ENCODE results near the gene STRA6. TPM values are rescaled to one million over a fixed set of nuclear protein-coding genes. Genes with fewer than 3 reads are reported as not detected.
A peak's percentile ranks its signal among the peaks of the same experiment; 100 is the strongest.

STRA6 gene
- polyA plus RNA-seq, 2 of the 4 experiments (the other 2 are of a cell fraction), result 35.0 to 70.2 TPM

- CTCF ChIA-PET, result interaction anchor here (1.2 to 2.2 kb wide), 2 partner anchors 11 to 94 kb away, joined by 3 to 6 read pairs; partner anchors contain the start of gene STRA6
- Histone ChIP-seq H3K4me2 (peak overlapping the region; percentile 59), H3K9me3 (no peaks in the 10 kb centered on the region), H3K27ac (peak overlapping the region; percentile 81 to 87), H3K4me1 (peaks cover 50% of the 10 kb centered on the region), H3K4me3 (no peak overlapping the region)
- DNase-seq (ENCODE audit: low read depth in 1 of 2, low spot score in 1 of 2) (no peak), FAIRE-seq (no peak), ATAC-seq (no peak)
- no peak for TF ChIP-seq FOXS1 (CRISPR knock-in tag; IDR thresholded peaks at IDR 0.05)
- no peak for TF ChIP-seq HES2 (IDR thresholded peaks at IDR 0.05)
- TF ChIP-seq CHD2 (IDR thresholded peaks at IDR 0.05; ENCODE audit: low read length, partially characterized antibody), result no peak
- no peak for TF ChIP-seq MAX (IDR thresholded peaks at IDR 0.05)
- no peak for TF ChIP-seq MYC (IDR thresholded peaks at IDR 0.05; ENCODE audit: borderline replicate concordance, low read length)
- TF ChIP-seq JUNB (IDR thresholded peaks at IDR 0.05), result no peak
- TF ChIP-seq CHD4 (IDR thresholded peaks at IDR 0.05; ENCODE audit: borderline replicate concordance), result no peak
- TF ChIP-seq KDM1A (IDR thresholded peaks at IDR 0.05; ENCODE audit: low read depth), result no peak
- no peak for TF ChIP-seq EHF (CRISPR knock-in tag; IDR thresholded peaks at IDR 0.05)
- TF ChIP-seq REST (IDR thresholded peaks at IDR 0.05), result no peak
- no peak for TF ChIP-seq CBX2 (IDR thresholded peaks at IDR 0.05; ENCODE audit: borderline replicate concordance, low read depth)
- TF ChIP-seq ZC3H11A (IDR thresholded peaks at IDR 0.05), result no peak
- TF ChIP-seq NFE2L2 (conservative IDR thresholded peaks at IDR 0.05; ENCODE audit: low read length), result no peak
- no peak for TF ChIP-seq TFCP2L1 (CRISPR knock-in tag; IDR thresholded peaks at IDR 0.05)
- no peak for TF ChIP-seq RARB (CRISPR knock-in tag; IDR thresholded peaks at IDR 0.05)
- no peak for TF ChIP-seq JUN (IDR thresholded peaks at IDR 0.05)
- TF ChIP-seq BHLHE40 (IDR thresholded peaks at IDR 0.05; ENCODE audit: low read depth, low read length), result no peak
- TF ChIP-seq HDAC2 (IDR thresholded peaks at IDR 0.05), result no peak
- TF ChIP-seq HMGXB4 (CRISPR knock-in tag; IDR thresholded peaks at IDR 0.05; ENCODE audit: borderline replicate concordance), result no peak
- POLR2A ChIA-PET, result no interaction called here
- WGBS (ENCODE audit: missing lambda C conversion rate), result 96% methylated on average over 5 of the region's 7 CpGs
Measured at GRCh38 chr15:74213858-74214284, 11.3 kb upstream of the STRA6 start.

- H3K9me3 ChIP-seq, result no peaks in the 10 kb centered on the region
- DNase-seq (ENCODE audit: low read depth in 1 of 2, low spot score in 1 of 2) (no peak), FAIRE-seq (no peak), ATAC-seq (no peak)
- H3K27ac ChIP-seq, result peak overlapping the region; percentile 13 to 70; a peak in 3 of 6 replicates
- no peak overlapping the region for H3K4me2 ChIP-seq
- ChIA-PET POLR2A (no interaction called here), CTCF (interaction anchor here (0.6 to 2.2 kb wide), 4 partner anchors 10 to 274 kb away, joined by 3 to 6 read pairs (median 3); partner anchors contain the start of gene STRA6)
- peaks cover 52% of the 10 kb centered on the region for H3K4me1 ChIP-seq
- no peak overlapping the region for H3K4me3 ChIP-seq
- 88% methylated on average over 9 of the region's 9 CpGs for WGBS (ENCODE audit: missing lambda C conversion rate)
- TF ChIP-seq MAFK (IDR thresholded peaks at IDR 0.05; ENCODE audit: partially characterized antibody), result no peak
- no peak for TF ChIP-seq JUNB (IDR thresholded peaks at IDR 0.05)
- TF ChIP-seq HOXB13 (CRISPR knock-in tag; IDR thresholded peaks at IDR 0.05; ENCODE audit: low read depth), result no peak
- no peak for TF ChIP-seq CHD4 (IDR thresholded peaks at IDR 0.05; ENCODE audit: borderline replicate concordance)
- TF ChIP-seq NPAS2 (CRISPR knock-in tag; IDR thresholded peaks at IDR 0.05; ENCODE audit: borderline replicate concordance), result no peak
- TF ChIP-seq EP300 (IDR thresholded peaks at IDR 0.05), result no peak
- TF ChIP-seq NFE2L2 (conservative IDR thresholded peaks at IDR 0.05; ENCODE audit: low read length), result no peak
- no peak for TF ChIP-seq E2F6 (IDR thresholded peaks at IDR 0.05; ENCODE audit: borderline replicate concordance, low read depth)
- TF ChIP-seq ELK1 (IDR thresholded peaks at IDR 0.05; ENCODE audit: low read depth, low read length), result no peak
- TF ChIP-seq HEYL (CRISPR knock-in tag; IDR thresholded peaks at IDR 0.05), result no peak
- no peak for TF ChIP-seq KDM1A (IDR thresholded peaks at IDR 0.05; ENCODE audit: low read depth)
- TF ChIP-seq RAD21 (conservative IDR thresholded peaks at IDR 0.05 in 1 of 2, IDR thresholded peaks at IDR 0.05 in 1 of 2), result no peak
- TF ChIP-seq ZNF302 (CRISPR knock-in tag; IDR thresholded peaks at IDR 0.05), result no peak
- TF ChIP-seq MAX (IDR thresholded peaks at IDR 0.05), result no peak
- TF ChIP-seq NR3C1 (IDR thresholded peaks at IDR 0.05), result no peak
- no peak for TF ChIP-seq RFX5 (IDR thresholded peaks at IDR 0.05)
Measured at GRCh38 chr15:74212494-74212893, 9.9 kb upstream of the STRA6 start.
